GM21528 (cell line): ENCODE measurements around the gene WNT3.

ENCODE experiments used
- ATAC-seq: cut with Tn5 transposase; IDR thresholded peaks from one replicate; pipeline ENCODE4 v1.9.1; 2021; ENCODE audit warnings: mild to moderate bottlenecking, moderate library complexity; ENCODE audit not compliant: unreplicated experiment, low FRiP score

WNT3 gene

GRCh38 chr17:46789610-46790009 lies 28.9 kb downstream of the WNT3 start:
- no peak for ATAC-seq

DNA sequence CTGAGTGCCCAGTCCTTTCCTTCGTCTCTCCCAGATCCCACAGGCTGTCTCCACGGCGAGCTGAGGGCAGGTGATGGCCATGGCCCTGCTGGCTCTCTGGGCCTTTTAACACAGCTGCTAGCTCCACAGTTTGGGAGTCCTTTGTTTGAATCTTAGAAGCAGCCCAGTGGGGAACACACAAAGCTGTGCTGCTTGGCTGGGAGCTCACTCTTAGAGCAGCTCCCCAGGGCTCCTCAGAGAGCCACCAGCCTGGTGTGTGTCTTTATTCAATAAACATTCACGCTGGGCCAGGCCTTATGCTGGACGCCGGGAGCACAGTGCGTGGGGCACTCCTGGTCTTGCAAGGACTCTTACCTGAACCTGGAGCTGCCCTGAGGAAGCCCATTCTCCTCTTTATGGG lies 29.7 kb downstream of the WNT3 start:
- no peak for ATAC-seq

DNA sequence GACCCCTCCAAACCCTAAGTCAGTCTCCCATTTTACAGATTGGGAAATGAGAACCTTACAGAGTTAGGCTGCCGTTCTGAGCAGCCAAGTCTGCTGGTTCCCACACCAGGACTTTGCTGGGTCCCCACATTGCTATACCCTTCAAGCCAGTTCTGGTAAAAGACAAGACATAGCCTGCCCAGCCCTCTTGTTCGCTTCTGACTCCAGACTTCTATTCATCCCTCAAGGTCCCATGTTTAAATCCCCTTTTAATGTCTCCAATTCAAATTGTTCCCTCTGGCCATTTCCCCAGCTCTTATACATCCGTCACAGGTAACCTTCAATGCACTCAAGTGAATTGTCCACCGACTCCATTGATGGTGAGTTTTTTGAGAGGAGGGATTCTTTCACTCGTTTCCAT lies 30.2 kb downstream of the WNT3 start:
- ATAC-seq = no peak

- no peak for ATAC-seq
Observed at GRCh38 chr17:46787478-46787877, 31.0 kb downstream of the WNT3 start.

- no peak for ATAC-seq
Observed at GRCh38 chr17:46785696-46786095, 32.8 kb downstream of the WNT3 start.

DNA sequence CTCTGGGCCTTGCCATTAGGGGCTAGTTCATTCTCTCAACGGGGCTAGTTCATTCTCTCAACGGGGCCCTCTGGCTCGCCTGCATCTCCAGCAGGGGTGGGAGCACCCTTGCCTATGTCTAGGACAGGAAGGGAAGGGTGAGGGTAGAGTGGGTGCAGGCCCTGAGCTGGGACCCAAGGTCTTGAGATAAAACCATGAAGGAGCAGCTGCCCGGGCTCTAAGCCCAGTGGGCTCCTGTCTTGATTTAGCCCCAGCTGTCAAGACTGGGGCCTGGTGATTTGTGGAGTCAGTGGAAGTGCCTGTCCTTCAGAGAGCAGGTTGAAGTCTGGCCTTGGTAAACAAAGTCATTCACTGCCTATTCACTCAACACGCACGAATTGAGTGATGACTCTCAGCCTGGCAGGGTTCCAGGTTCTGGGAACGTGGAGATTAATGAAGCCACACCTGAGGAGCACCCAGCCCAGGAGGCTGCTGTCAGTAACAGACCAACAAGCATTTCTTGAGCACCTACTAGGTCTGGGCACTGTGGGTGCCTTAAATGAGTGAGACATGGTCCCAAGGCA lies 35.4 kb downstream of the WNT3 start:
- no peak for ATAC-seq

DNA sequence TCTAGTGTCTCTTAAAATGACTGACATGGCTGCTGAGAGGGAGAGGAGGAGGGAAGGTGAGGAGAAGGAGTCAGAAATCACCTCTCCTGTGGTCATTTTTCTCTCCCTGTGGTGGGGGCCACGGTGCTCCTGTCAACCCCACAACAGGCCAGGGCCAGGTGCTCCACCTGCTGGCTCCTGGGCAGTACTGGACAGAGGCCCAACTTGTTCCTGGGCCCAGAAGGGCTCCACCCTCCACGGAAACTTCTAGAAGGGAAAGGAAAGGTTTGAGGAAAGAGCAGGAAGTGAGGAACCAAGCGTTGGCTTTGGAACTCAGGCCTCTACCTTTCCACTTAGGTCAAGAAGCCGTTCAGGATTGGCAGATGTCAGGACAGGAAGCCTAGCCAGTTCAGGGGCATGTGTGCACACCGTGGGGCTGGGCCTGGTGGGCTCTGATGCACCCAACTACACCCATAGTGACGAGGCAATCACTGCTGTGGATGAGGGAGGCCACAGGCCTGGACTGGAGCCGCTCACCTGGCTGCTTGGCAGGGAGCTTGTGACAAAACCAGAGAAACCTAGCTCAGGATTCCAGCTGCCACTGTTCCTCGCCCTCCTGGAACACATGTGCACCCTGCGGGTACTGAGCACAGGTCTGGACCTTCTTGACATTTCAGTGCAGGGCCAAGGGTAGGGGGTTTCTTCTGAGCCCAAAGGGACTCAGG lies 36.1 kb downstream of the WNT3 start:
- no peak for ATAC-seq

- ATAC-seq = no peak
Observed at GRCh38 chr17:46780003-46780373, 38.5 kb downstream of the WNT3 start.

- no peak for ATAC-seq
Observed at GRCh38 chr17:46777943-46778915, 40.3 kb downstream of the WNT3 start.

GRCh38 chr17:46776298-46777005 lies 42.0 kb downstream of the WNT3 start:
- ATAC-seq = no peak

DNA sequence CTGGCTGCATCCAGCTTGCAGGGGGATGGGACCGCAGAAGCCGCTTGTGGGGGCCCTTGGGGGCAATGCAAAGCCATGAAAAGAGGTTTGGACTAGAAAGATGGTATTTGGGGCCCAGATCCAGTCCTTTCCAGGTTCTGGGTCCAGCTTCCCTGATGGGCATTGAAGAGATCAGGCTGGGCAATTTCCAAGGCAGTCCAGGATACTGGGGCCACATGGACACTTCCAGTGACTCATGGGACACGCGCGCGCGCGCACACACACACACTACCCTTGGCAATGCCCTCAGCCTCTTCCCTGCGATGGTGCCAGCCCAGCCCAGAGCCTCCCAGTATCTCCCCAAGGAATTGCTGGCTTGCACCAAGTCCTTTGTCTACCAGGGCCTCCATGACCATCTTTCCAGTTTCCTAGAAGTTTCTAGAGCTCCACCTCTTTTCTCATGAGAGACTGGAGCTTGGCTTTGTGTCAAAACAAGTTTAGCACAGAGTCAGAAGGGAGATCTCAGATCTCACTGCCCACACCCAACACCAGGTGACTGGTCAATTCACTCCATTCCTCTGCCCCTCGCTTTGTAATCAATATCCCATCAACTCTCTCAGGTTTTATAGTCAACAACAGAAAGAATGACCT lies 44.3 kb downstream of the WNT3 start:
- ATAC-seq = no peak

GRCh38 chr17:46773676-46774075 lies 44.8 kb downstream of the WNT3 start:
- ATAC-seq = no peak

- ATAC-seq = no peak
Observed at GRCh38 chr17:46773221-46773605, 45.3 kb downstream of the WNT3 start.

DNA sequence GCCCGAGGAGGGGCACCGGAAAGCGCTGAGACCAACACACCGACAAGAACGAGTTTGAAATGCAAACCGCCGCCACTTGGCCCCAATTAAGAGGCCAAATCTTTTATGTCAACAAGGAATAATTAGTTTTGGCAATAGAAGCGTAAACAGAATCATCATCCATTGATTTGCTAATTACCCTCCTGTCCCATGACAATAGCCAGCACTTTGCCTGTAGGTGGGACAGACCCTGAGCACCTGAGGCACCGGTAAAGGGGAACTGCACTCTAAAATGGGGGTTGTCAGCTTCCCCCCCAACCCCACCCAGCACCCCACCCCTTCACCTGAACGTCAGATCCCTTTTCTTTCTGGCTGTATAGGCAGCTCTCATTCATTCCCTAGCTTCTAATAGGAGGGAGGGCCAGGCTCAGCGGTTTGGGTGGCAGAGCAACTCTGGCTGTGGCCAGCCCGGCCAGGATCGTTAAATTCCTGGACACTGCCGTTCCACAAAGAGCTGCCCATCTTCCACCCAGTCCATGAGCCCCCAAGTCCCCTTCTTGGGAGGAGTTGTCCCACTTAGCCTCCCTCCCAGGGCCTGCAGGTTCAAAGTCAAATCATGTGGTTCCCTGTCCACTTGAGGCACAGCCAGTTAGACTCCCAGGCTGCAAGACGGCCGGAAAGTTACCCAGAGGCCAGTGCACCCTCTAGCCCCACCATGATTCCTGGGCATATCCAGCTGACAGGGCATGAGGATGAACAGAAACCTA lies 45.8 kb downstream of the WNT3 start:
- ATAC-seq = no peak

- ATAC-seq = no peak
Observed at GRCh38 chr17:46771561-46772474, 46.7 kb downstream of the WNT3 start.

GRCh38 chr17:46770818-46771560 lies 47.5 kb downstream of the WNT3 start:
- ATAC-seq = no peak

DNA sequence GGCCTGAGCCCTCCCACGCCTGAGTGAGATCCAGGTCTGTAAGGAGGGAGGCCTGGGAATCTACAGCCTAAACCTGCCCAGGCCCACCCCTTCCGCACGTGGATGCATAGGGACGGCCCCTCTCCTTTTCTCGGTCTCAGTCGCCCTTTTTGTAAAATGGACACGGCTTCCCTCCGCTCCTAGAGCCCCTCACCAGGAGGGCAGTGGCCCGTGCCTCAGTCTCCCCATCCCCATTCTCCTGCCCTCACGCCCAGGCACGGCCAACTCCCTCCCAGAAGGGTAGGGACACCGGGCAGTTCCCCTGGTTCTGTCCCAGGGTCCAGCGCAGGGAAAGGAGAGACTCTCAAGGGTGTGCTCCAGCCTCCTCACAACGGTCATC lies 48.1 kb downstream of the WNT3 start:
- ATAC-seq = no peak
